Tibial nerve (tissue), 4 donors: ENCODE measurements around the gene THSD4. TPM values are rescaled to one million over a fixed set of nuclear protein-coding genes. Genes with fewer than 3 reads are reported as not detected.

Experiments
- DNase-seq, 2 donors: peaks; one replicate each; pipeline ENCODE4 v3.0.0-alpha.2; 2019; ENCODE audit warnings: low spot score in 2 of 2
- H3K27ac ChIP-seq, 4 donors: fragments of 200-600 bp; sonication (generic) in 3 of 4; one replicate each; pipeline ENCODE4 v1.5.1; 2017 to 2019; ENCODE audit warnings: mild to moderate bottlenecking in 1 of 4
- H3K27me3 ChIP-seq, 2 donors: fragments of 200-600 bp; sonication (generic) in 1 of 2; one replicate each; pipeline versions ENCODE4 v1.5.1 to v1.6.0; 2017 to 2019
- H3K36me3 ChIP-seq, 3 donors: fragments of 200-600 bp; sonication (generic); one replicate each; pipeline ENCODE4 v1.5.1; 2018 to 2019
- H3K4me1 ChIP-seq, 4 donors: fragments of 200-600 bp; sonication (generic) in 3 of 4; one replicate each; pipeline ENCODE4 v1.5.1; 2017 to 2019
- H3K4me3 ChIP-seq, 4 donors: fragments of 200-600 bp; sonication (generic) in 3 of 4; one replicate each; pipeline ENCODE4 v1.5.1; 2017 to 2019; ENCODE audit warnings: mild to moderate bottlenecking in 1 of 4, moderate library complexity in 1 of 4
- H3K9me3 ChIP-seq, 4 donors: fragments of 200-600 bp; sonication (generic) in 3 of 4; one replicate each; pipeline ENCODE4 v1.5.1; 2017 to 2019
- CTCF ChIP-seq, 5 experiments: fragments of 200-600 bp in 3 of 5; fragments of 450-650 bp in 2 of 5; sonication (generic) in 3 of 5; IDR thresholded peaks; one replicate each; pipeline ENCODE4 v1.5.1; 2016 to 2019; ENCODE audit warnings: antibody characterized with exemption in 5 of 5, mild to moderate bottlenecking in 3 of 5, moderate library complexity in 2 of 5
- EP300 ChIP-seq, 2 donors: sonication (generic); formaldehyde crosslinking; IDR thresholded peaks; one replicate each; pipeline ENCODE4 v1.6.1; 2017; ENCODE audit warnings: antibody characterized with exemption in 2 of 2, mild to moderate bottlenecking in 1 of 2
- POLR2A ChIP-seq, 2 donors: fragments of 450-650 bp; IDR thresholded peaks; one replicate each; pipeline ENCODE4 v1.6.1; 2017; ENCODE audit warnings: antibody characterized with exemption in 2 of 2, mild to moderate bottlenecking in 2 of 2, moderate library complexity in 2 of 2
- WGBS, 2 donors: methylation state at CpG; one replicate each; pipeline ENCODE4 v1.1.5; 2018; 5-methylcytosine and 5-hydroxymethylcytosine counted together
- total RNA-seq, 4 donors: library from RNA; depleted of rRNA; stranded (reverse); fragments of >200 nt; gene quantifications; one replicate each; pipeline ENCODE4 v1.1.0, GENCODE V29; 2016

The THSD4 gene
- total RNA-seq, 4 donors from 2014 or later = 9.6 to 25.1 (median 21.2) TPM

GRCh38 chr15:71823801-71824200, 708.5 kb downstream of the THSD4 start:
- H3K27me3 ChIP-seq = no peaks in the 10 kb centered on the region
- no peak overlapping the region for H3K27ac ChIP-seq
- no peak overlapping the region for H3K4me3 ChIP-seq
- peaks cover 5 to 100% (median 14%) of the 10 kb centered on the region in 3 donors for H3K36me3 ChIP-seq
- 69 to 78% methylated on average over 3 of the region's 3 CpGs for WGBS, 2 donors
- no peak for TF ChIP-seq POLR2A (IDR thresholded peaks at IDR 0.05)
- no peak for TF ChIP-seq EP300 (IDR thresholded peaks at IDR 0.05)
- TF ChIP-seq CTCF (IDR thresholded peaks at IDR 0.05) = no peak
- DNase-seq = no peak
- no peaks in the 10 kb centered on the region for H3K4me1 ChIP-seq
- peaks cover 0 to 52% (median 12%) of the 10 kb centered on the region in 4 donors for H3K9me3 ChIP-seq

GRCh38 chr15:71825021-71825730, 709.9 kb downstream of the THSD4 start:
- Histone ChIP-seq H3K27me3 (no peaks in the 10 kb centered on the region), H3K27ac (no peak overlapping the region), H3K9me3 (peaks cover 0 to 43% (median 12%) of the 10 kb centered on the region in 4 donors), H3K4me3 (no peak overlapping the region), H3K36me3 (peaks cover 5 to 100% (median 14%) of the 10 kb centered on the region in 3 donors), H3K4me1 (no peaks in the 10 kb centered on the region)
- TF ChIP-seq CTCF (IDR thresholded peaks at IDR 0.05) = no peak
- TF ChIP-seq EP300 (IDR thresholded peaks at IDR 0.05) = no peak
- TF ChIP-seq POLR2A (IDR thresholded peaks at IDR 0.05) = no peak
- no peak for DNase-seq
- 78 to 83% methylated on average over 4 of the region's 4 CpGs for WGBS, 2 donors

GRCh38 chr15:71826196-71826595, 710.9 kb downstream of the THSD4 start:
- Histone ChIP-seq H3K27me3 (no peaks in the 10 kb centered on the region), H3K36me3 (peaks cover 5 to 95% (median 14%) of the 10 kb centered on the region in 3 donors), H3K9me3 (peaks cover 0 to 33% (median 9%) of the 10 kb centered on the region in 4 donors), H3K4me3 (no peak overlapping the region), H3K27ac (no peak overlapping the region), H3K4me1 (no peaks in the 10 kb centered on the region)
- DNase-seq = no peak
- WGBS, 2 donors = 69 to 78% methylated on average over 5 of the region's 5 CpGs
- no peak for TF ChIP-seq CTCF (IDR thresholded peaks at IDR 0.05)
- no peak for TF ChIP-seq POLR2A (IDR thresholded peaks at IDR 0.05)
- no peak for TF ChIP-seq EP300 (IDR thresholded peaks at IDR 0.05)

GRCh38 chr15:71830981-71831380, 715.7 kb downstream of the THSD4 start:
- peaks cover 5 to 53% (median 14%) of the 10 kb centered on the region in 3 donors for H3K36me3 ChIP-seq
- H3K4me3 ChIP-seq = no peak overlapping the region
- H3K4me1 ChIP-seq = no peaks in the 10 kb centered on the region
- TF ChIP-seq POLR2A (IDR thresholded peaks at IDR 0.05) (no peak), EP300 (IDR thresholded peaks at IDR 0.05) (no peak), CTCF (IDR thresholded peaks at IDR 0.05) (no peak)
- DNase-seq = no peak
- 82 to 90% methylated on average over 2 of the region's 2 CpGs for WGBS, 2 donors
- no peaks in the 10 kb centered on the region for H3K27me3 ChIP-seq
- no peak overlapping the region for H3K27ac ChIP-seq
- H3K9me3 ChIP-seq = no peaks in the 10 kb centered on the region

Other genes starting within 250 kb of the THSD4 start
- 1 to 10 TPM; 1.2 to 9.8 (median 3.0) TPM for gene THAP10, start 223.0 kb upstream of the THSD4 start, total RNA-seq
- 10 to 100 TPM in 2 of 4 donors, 1 to 10 TPM in 2; 8.8 to 11.1 (median 9.5) TPM for gene LRRC49, start 222.6 kb upstream of the THSD4 start, total RNA-seq